ENCODE measurements around the gene RABGAP1L. TPM values are rescaled to one million over a fixed set of nuclear protein-coding genes. Genes with fewer than 3 reads are reported as not detected.

RABGAP1L gene
- total RNA-seq, 2 donors from 2014 or later = 37.9 to 59.8 TPM

DNA sequence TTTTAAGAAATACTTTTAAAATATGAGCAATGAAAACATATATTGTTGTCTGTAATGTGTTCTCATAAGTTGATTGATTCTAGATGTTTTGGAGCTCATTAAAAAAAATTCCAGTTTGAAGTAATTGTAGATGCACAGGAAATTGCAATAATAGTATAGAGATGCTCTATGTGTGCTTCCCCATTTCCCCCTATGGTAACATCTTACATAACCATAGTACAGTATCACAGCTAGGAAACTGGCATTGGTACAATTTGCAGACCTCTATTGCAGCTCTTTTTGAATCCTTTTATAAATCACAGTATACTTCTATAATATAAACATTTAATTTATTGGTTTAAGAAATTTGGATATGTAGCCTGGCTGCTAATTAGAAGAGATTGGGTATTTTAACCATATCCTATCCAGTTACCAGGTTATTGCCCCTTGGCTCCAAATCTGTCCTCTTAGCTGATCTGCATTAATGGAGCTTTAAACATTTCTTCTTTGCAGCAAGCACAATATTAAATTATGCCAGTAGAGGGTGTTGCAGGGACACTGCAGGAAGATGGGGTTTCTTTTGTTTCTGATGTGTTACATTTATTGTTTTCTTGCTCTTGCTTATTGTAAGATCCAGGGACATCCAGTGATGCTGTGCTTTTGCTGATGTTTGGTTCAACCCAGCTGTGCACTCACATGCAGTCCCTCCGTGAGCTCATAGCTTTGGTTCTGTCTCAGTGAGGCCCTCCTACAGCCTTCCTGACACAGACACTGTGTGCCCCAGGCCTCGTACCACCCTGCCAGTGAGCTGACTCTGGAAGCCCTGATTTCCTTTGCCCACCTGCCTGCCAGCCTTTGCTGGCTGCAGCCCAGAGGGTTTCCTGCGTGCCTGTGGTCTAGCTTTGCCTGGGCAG is 103.3 kb downstream of the RABGAP1L start:
- Histone ChIP-seq H3K4me1 (ENCODE audit: control insufficient read depth in 1 of 2, low read depth in 2 of 2) (no peaks in the 10 kb centered on the region), H3K4me3 (no peak overlapping the region), H3K36me3 (no peaks in the 10 kb centered on the region), H3K27ac (no peak overlapping the region), H3K9me3 (no peaks in the 10 kb centered on the region), H3K27me3 (replicated peaks; ENCODE audit: insufficient read depth) (no peaks in the 10 kb centered on the region)
- TF ChIP-seq CTCF (IDR thresholded peaks at IDR 0.05) = peak; percentile 50
- DNase-seq (ENCODE audit: low spot score) = no peak
- ATAC-seq (ENCODE audit: insufficient number of reproducible peaks, low FRiP score, low read depth) = no peak

DNA sequence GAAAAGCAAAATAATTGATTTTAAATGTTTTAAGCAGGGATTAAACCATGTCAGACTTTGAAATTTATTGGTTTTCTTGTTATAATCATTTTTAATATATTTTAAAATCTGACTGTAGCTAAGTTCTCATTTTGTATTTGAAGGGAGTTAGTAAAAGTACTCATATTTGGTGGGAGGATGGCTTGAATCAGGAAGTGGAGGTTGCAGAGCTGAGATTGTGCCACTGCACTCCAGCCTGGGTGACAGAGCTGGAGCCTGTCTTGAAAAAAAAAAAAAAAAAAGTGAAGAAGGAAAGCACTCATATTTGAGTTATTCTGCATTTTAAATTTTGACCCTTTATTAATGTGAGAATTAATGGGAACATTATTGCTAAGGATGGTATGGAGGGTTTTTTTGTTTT is 106.0 kb downstream of the RABGAP1L start:
- ATAC-seq (ENCODE audit: insufficient number of reproducible peaks, low FRiP score, low read depth) = no peak
- no peak for DNase-seq (ENCODE audit: low spot score)
- H3K27me3 ChIP-seq (replicated peaks; ENCODE audit: insufficient read depth) = no peaks in the 10 kb centered on the region
- no peaks in the 10 kb centered on the region for H3K36me3 ChIP-seq
- no peak overlapping the region for H3K27ac ChIP-seq
- TF ChIP-seq CTCF (IDR thresholded peaks at IDR 0.05) = no peak
- no peaks in the 10 kb centered on the region for H3K9me3 ChIP-seq
- H3K4me1 ChIP-seq (ENCODE audit: control insufficient read depth in 1 of 2, low read depth in 2 of 2) = no peaks in the 10 kb centered on the region
- H3K4me3 ChIP-seq = no peak overlapping the region

DNA sequence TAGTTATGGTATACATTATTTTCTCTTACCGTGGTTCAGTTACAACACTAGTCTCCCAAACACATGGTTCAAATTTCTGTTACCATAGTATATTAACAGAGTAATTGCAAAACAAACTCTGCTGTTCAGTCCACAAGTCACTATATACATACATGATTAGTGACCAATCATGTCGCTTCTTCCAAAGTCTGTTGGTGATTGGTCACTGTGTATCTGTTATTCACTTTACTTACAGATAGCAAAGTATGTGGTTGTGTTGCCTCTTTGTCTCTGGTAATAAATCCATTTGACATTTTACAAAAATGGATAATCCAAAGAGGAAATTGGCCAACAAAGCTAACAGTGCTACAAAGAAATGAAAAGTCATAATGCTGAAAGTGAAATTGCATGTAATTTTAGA is 107.2 kb downstream of the RABGAP1L start:
- TF ChIP-seq CTCF (IDR thresholded peaks at IDR 0.05) = no peak
- ATAC-seq (ENCODE audit: insufficient number of reproducible peaks, low FRiP score, low read depth) (no peak), DNase-seq (ENCODE audit: low spot score) (no peak)
- Histone ChIP-seq H3K27me3 (replicated peaks; ENCODE audit: insufficient read depth) (no peaks in the 10 kb centered on the region), H3K4me1 (ENCODE audit: control insufficient read depth in 1 of 2, low read depth in 2 of 2) (no peaks in the 10 kb centered on the region), H3K9me3 (no peaks in the 10 kb centered on the region), H3K27ac (no peak overlapping the region), H3K4me3 (no peak overlapping the region), H3K36me3 (no peaks in the 10 kb centered on the region)

- H3K9me3 ChIP-seq = no peaks in the 10 kb centered on the region
- no peaks in the 10 kb centered on the region for H3K4me1 ChIP-seq (ENCODE audit: control insufficient read depth in 1 of 2, low read depth in 2 of 2)
- H3K36me3 ChIP-seq = no peaks in the 10 kb centered on the region
- TF ChIP-seq CTCF (IDR thresholded peaks at IDR 0.05) = no peak
- no peak overlapping the region for H3K4me3 ChIP-seq
- no peaks in the 10 kb centered on the region for H3K27me3 ChIP-seq (replicated peaks; ENCODE audit: insufficient read depth)
- ATAC-seq (ENCODE audit: insufficient number of reproducible peaks, low FRiP score, low read depth) = no peak
- DNase-seq (ENCODE audit: low spot score) = no peak
- H3K27ac ChIP-seq = no peak overlapping the region
These were observed 107.8 kb downstream of the RABGAP1L start for GRCh38 chr1:174266991-174267612.

DNA sequence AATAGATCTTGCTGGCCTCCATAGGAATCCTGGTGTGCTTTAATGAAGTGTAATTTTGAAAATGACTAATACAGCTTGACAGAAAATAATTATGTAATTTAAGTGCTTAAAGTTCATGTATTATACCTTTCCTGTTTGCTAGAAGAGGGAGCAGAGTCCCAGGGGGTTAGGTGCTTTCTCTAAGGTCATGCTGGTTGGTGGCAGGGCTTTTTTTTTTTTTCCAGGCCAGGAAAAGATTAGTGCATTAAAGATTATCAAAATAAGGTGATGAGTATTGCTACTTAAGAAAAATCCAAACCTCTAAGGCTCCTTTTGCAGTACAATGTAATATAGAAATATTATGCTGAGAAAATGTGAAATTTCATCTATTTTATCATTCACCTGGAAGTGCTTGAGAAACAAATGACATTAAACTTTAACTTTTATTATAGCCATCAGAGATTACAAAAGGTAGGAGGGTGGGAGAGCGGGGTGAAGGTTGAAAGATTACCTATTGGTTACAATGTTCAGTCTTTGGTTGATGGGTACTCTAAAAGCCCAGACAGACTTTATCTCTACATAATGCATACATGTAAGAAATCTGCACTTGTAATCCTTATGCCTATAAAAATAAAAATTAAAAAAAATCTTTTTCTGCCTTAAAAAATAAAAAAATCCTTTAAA is 110.8 kb downstream of the RABGAP1L start:
- no peak for DNase-seq (ENCODE audit: low spot score)
- Histone ChIP-seq H3K27ac (no peak overlapping the region), H3K4me1 (ENCODE audit: control insufficient read depth in 1 of 2, low read depth in 2 of 2) (no peaks in the 10 kb centered on the region), H3K9me3 (no peaks in the 10 kb centered on the region), H3K36me3 (no peaks in the 10 kb centered on the region), H3K4me3 (no peak overlapping the region), H3K27me3 (replicated peaks; ENCODE audit: insufficient read depth) (no peaks in the 10 kb centered on the region)
- no peak for ATAC-seq (ENCODE audit: insufficient number of reproducible peaks, low FRiP score, low read depth)
- no peak for TF ChIP-seq CTCF (IDR thresholded peaks at IDR 0.05)

Data from thoracic aorta (tissue), 2 donors.